Aorta (tissue), 5 donors: ENCODE data around the gene ZYX. TPM values are rescaled to one million over a fixed set of nuclear protein-coding genes. Genes with fewer than 3 reads are reported as not detected.
A peak's percentile ranks its signal among the peaks of the same experiment; 100 is the strongest.

Experiments used
- ATAC-seq: fragments of 200-7000 bp; cut with Tn5 transposase; one replicate; pipeline ENCODE4 v1.9.1; 2022; ENCODE audit warnings: moderate library complexity; ENCODE audit not compliant: low FRiP score
- DNase-seq, 2 donors: peaks; one replicate each; pipeline ENCODE4 v3.0.0-alpha.2; 2020
- H3K27ac ChIP-seq, 2 donors: one replicate each; pipeline ENCODE4 v1.5.1; 2013; ENCODE audit warnings: low read length in 2 of 2, mild to moderate bottlenecking in 2 of 2, moderate library complexity in 2 of 2, control low read depth in 1 of 2, inconsistent platforms in 1 of 2, low read depth in 1 of 2
- H3K27me3 ChIP-seq, 2 donors: one replicate each; pipeline ENCODE4 v1.6.1; 2013; ENCODE audit warnings: control low read depth in 1 of 2, low read length in 1 of 2, mild to moderate bottlenecking in 1 of 2, moderate library complexity in 1 of 2; ENCODE audit not compliant: insufficient read depth in 2 of 2, control insufficient read depth in 1 of 2
- H3K36me3 ChIP-seq, 2 donors: one replicate each; pipeline ENCODE4 v1.6.1; 2013; ENCODE audit warnings: control low read depth in 1 of 2, low read length in 1 of 2, mild to moderate bottlenecking in 1 of 2; ENCODE audit not compliant: insufficient read depth in 2 of 2, control insufficient read depth in 1 of 2
- H3K4me1 ChIP-seq, 2 donors: one replicate each; pipeline ENCODE4 v1.6.1; 2013; ENCODE audit warnings: low read length in 2 of 2, control low read depth in 1 of 2, mild to moderate bottlenecking in 1 of 2, moderate library complexity in 1 of 2; ENCODE audit not compliant: insufficient read depth in 2 of 2, control insufficient read depth in 1 of 2
- H3K4me3 ChIP-seq, 2 donors: one replicate each; pipeline ENCODE4 v1.5.1; 2013; ENCODE audit warnings: low read length in 2 of 2, control low read depth in 1 of 2, mild to moderate bottlenecking in 1 of 2
- H3K9me3 ChIP-seq: one replicate; pipeline ENCODE4 v1.6.1; 2013; ENCODE audit warnings: mild to moderate bottlenecking, low read length; ENCODE audit not compliant: control insufficient read depth
- WGBS, 2 donors: extraction: QIAGEN DNeasy Blood & Tissue Kit; methylation state at CpG; one replicate each; pipeline ENCODE4 v1.1.7; 2013; 5-methylcytosine and 5-hydroxymethylcytosine counted together
- intact Hi-C, 2 donors: fragments of 100-400 bp; cut with DNase I; formaldehyde crosslinking; loops; one replicate each; pipeline versions ENCODE4 v1.14.2 to v1.15.0; 2022
- polyA plus RNA-seq, 2 donors: library from polyadenylated mRNA; stranded (reverse); fragments of 200-250 nt; gene quantifications; one replicate each; pipeline ENCODE4 v1.2.3, GENCODE V29; 2013
- total RNA-seq, 2 donors: library from RNA; stranded (reverse); fragmentation: NEBNext Ultra II Directional; extraction: Animal tissue kit (Norgen Biotek cat#: 25700); gene quantifications; one replicate each; pipeline ENCODE4 v1.2.1, GENCODE V29; 2021
- donor health status: healthy with polysubstance abuse.
- donor health status: Bipolar disorder and iron deficiency.
- donor health status: DM: no; HTN: no; CAD: no.
- donor health status: DM: no; HTN: no; CAD: no.
- donor health status: DM: yes; HTN: yes; CAD: no.

The ZYX gene
- total and polyA plus RNA-seq, 4 donors = 131 to 499 (median 306) TPM

GRCh38 chr7:143359771-143360353 is 21.3 kb upstream of the ZYX start:
- Histone ChIP-seq H3K4me1 (no peaks in the 10 kb centered on the region), H3K27me3 (no peaks in the 10 kb centered on the region), H3K36me3 (no peaks in the 10 kb centered on the region), H3K4me3 (no peak overlapping the region), H3K9me3 (no peaks in the 10 kb centered on the region), H3K27ac (no peak overlapping the region)
- 82 to 86% methylated on average over 11 of the region's 11 CpGs for WGBS, 2 donors
- intact Hi-C loops = loop anchor here in 1 of 2 donors (5.0 kb wide), 1 partner anchor 57 kb away; no protein-coding TSS in a partner anchor
- no peak for ATAC-seq
- no peak for DNase-seq

- H3K27ac ChIP-seq = no peak overlapping the region
- intact Hi-C loops = loop anchor here in 1 of 2 donors (5.0 kb wide), 1 partner anchor 56 kb away; no protein-coding TSS in a partner anchor
- no peaks in the 10 kb centered on the region for H3K9me3 ChIP-seq
- H3K4me1 ChIP-seq = no peaks in the 10 kb centered on the region
- 51 to 60% methylated on average over 19 of the region's 19 CpGs for WGBS, 2 donors
- no peaks in the 10 kb centered on the region for H3K36me3 ChIP-seq
- DNase-seq (no peak), ATAC-seq (no peak)
- H3K4me3 ChIP-seq = no peak overlapping the region
- H3K27me3 ChIP-seq = no peaks in the 10 kb centered on the region
These were observed 20.2 kb upstream of the ZYX start for GRCh38 chr7:143360788-143361551.

DNA sequence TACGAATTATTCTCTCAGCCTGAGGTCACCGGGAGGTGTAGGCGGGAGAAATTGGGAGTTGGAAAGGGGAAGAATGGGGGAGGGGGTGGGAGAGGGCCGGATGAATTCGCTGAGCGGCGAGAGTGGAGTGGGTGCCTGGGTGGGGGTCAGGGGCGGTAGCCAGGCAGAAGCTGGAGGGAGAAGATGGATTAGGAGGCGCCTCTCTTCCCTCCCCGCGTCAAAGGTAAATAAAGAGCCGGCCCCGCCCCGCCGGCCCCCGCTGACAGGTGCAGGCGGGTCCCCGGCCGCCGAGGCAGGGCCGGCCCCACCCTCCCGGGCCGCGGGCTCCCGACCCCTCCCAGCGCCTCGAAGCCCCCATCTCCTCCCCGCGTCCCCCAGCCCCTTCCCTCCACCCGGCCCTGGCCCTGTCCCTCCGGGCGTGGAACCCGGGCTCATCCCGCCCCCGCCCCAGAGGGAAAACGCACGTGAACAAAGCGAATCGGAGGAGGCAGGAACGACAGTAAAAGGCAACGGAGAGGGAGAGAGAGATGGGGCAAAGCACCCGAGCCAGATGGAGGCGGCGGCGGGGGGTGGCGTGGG is 19.5 kb upstream of the ZYX start:
- Histone ChIP-seq H3K4me1 (no peaks in the 10 kb centered on the region), H3K36me3 (no peaks in the 10 kb centered on the region), H3K4me3 (peak overlapping the region; percentile 62 to 66), H3K9me3 (no peaks in the 10 kb centered on the region), H3K27me3 (no peaks in the 10 kb centered on the region), H3K27ac (no peak overlapping the region)
- 2% methylated on average over 33 to 46 of the region's 46 CpGs for WGBS, 2 donors
- ATAC-seq (no peak), DNase-seq (no peak)
- intact Hi-C loops = loop anchor here in 1 of 2 donors (5.0 kb wide), 1 partner anchor 56 kb away; no protein-coding TSS in a partner anchor

- Histone ChIP-seq H3K4me1 (no peaks in the 10 kb centered on the region), H3K4me3 (peak within 1 kb of the TSS; percentile 62 to 66), H3K27me3 (no peaks in the 10 kb centered on the region), H3K9me3 (no peaks in the 10 kb centered on the region), H3K36me3 (no peaks in the 10 kb centered on the region), H3K27ac (no peak within 1 kb of the TSS)
- peak in 1 of 2 donors; percentile 81 for DNase-seq
- ATAC-seq = peak; percentile 39
- intact Hi-C loops = loop anchor here in 1 of 2 donors (5.0 kb wide), 1 partner anchor 55 kb away; no protein-coding TSS in a partner anchor
- 0 to 1% methylated on average over 23 to 112 of the region's 112 CpGs for WGBS, 2 donors
These were observed 18.8 kb upstream of the ZYX start, which contains the start of gene FAM131B for GRCh38 chr7:143362131-143363015. Gene FAM131B, minus strand, starts transcription at chr7:143362713. Its CDS starts 110 bp downstream, at chr7:143362603.

- peak overlapping the region; percentile 62 to 66 for H3K4me3 ChIP-seq
- H3K9me3 ChIP-seq = no peaks in the 10 kb centered on the region
- intact Hi-C loops = loop anchor here in 1 of 2 donors (5.0 kb wide), 1 partner anchor 54 kb away; no protein-coding TSS in a partner anchor
- 51 to 55% methylated on average over 19 of the region's 19 CpGs for WGBS, 2 donors
- no peaks in the 10 kb centered on the region for H3K36me3 ChIP-seq
- H3K27me3 ChIP-seq = no peaks in the 10 kb centered on the region
- H3K27ac ChIP-seq = no peak overlapping the region
- DNase-seq (peak in 1 of 2 donors; percentile 63), ATAC-seq (no peak)
- no peaks in the 10 kb centered on the region for H3K4me1 ChIP-seq
These were observed 17.9 kb upstream of the ZYX start for GRCh38 chr7:143363016-143363937.

DNA sequence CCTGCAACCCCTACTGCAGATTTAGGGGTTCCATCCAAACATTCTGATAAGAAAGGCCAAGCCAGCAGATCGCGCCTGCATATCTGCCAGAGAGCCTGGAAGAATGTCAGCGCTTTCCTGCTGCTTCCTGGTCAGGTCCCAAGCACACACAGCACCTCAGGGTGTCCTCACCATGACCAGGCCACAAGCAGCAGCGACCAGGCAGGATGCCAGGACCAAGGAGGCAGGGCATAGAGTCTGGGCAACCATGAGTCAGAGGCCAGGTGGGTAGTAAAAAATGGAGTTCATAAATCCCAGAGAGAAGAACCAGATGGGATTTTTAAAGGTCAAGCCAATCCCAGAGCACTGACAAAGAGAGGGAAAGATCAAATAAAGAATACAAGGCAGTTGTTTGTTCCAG is 13.2 kb upstream of the ZYX start:
- Histone ChIP-seq H3K27me3 (no peaks in the 10 kb centered on the region), H3K4me1 (no peaks in the 10 kb centered on the region), H3K36me3 (no peaks in the 10 kb centered on the region), H3K4me3 (no peak overlapping the region), H3K9me3 (no peaks in the 10 kb centered on the region), H3K27ac (no peak overlapping the region)
- intact Hi-C loops = no loop called here
- 86 to 89% methylated on average over 4 of the region's 4 CpGs for WGBS, 2 donors
- DNase-seq (peak in 1 of 2 donors; percentile 42), ATAC-seq (no peak)

DNA sequence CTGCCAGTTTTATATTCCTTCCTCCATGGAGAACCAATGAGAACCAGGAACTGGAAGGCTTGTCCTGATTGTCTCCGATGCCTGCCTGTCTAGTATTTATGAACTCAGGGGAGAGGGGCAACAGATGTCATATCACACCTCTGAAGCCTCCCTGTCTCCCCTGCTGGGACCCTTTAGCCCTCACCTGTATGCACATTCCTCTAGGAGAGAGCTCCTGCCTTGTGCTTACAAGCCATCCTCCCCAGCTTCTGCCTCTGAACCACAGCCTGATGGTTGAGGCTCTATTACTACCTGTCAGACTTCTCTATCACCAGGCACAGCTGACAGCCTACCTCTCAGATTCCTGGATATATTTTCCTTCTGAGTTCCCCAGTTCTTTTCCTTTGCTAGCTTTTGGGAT is 12.8 kb upstream of the ZYX start:
- Histone ChIP-seq H3K4me3 (no peak overlapping the region), H3K27me3 (no peaks in the 10 kb centered on the region), H3K27ac (no peak overlapping the region), H3K36me3 (no peaks in the 10 kb centered on the region), H3K9me3 (no peaks in the 10 kb centered on the region), H3K4me1 (no peaks in the 10 kb centered on the region)
- intact Hi-C loops = no loop called here
- 93 to 100% methylated on average over 1 of the region's 1 CpG for WGBS, 2 donors
- DNase-seq = peak in 1 of 2 donors; percentile 2
- ATAC-seq = no peak
